ENCODE measurements around the gene TMTC4. TPM values are rescaled to one million over a fixed set of nuclear protein-coding genes. Genes with fewer than 3 reads are reported as not detected.
A peak's percentile ranks its signal among the peaks of the same experiment; 100 is the strongest.
"Not testable (repeated sequence)": the region's sequence is repeated elsewhere in the genome, so short reads cannot be mapped to it uniquely, and the experiment has no call there.

The TMTC4 gene
- total RNA-seq, 1 donor from 2014 or later: 14.4 TPM

- DNase-seq (ENCODE audit: low spot score): no peak
These were observed 49.1 kb downstream of the TMTC4 start for GRCh38 chr13:100625447-100625846.

GRCh38 chr13:100620792-100621191 is 53.8 kb downstream of the TMTC4 start:
- no peak for DNase-seq (ENCODE audit: low spot score)

GRCh38 chr13:100619940-100620339 is 54.7 kb downstream of the TMTC4 start:
- no peak for DNase-seq (ENCODE audit: low spot score)

GRCh38 chr13:100618897-100619296 is 55.7 kb downstream of the TMTC4 start:
- not testable (repeated sequence) for DNase-seq (ENCODE audit: low spot score)

- DNase-seq (ENCODE audit: low spot score): no peak
These were observed 61.6 kb downstream of the TMTC4 start for GRCh38 chr13:100613031-100613430.

GRCh38 chr13:100611678-100612492 is 62.7 kb downstream of the TMTC4 start:
- DNase-seq (ENCODE audit: low spot score): no peak

GRCh38 chr13:100610391-100611347 is 63.9 kb downstream of the TMTC4 start:
- DNase-seq (ENCODE audit: low spot score): no peak

GRCh38 chr13:100608906-100609305 is 65.7 kb downstream of the TMTC4 start:
- no peak for DNase-seq (ENCODE audit: low spot score)

- no peak for DNase-seq (ENCODE audit: low spot score)
These were observed 66.1 kb downstream of the TMTC4 start for GRCh38 chr13:100608489-100608888.

- DNase-seq (ENCODE audit: low spot score): peak; percentile 44
These were observed 69.5 kb downstream of the TMTC4 start for GRCh38 chr13:100604918-100605710.

GRCh38 chr13:100602493-100603111 is 72.0 kb downstream of the TMTC4 start:
- no peak for DNase-seq (ENCODE audit: low spot score)

- DNase-seq (ENCODE audit: low spot score): no peak
These were observed 72.9 kb downstream of the TMTC4 start for GRCh38 chr13:100601716-100602115.

- no peak for DNase-seq (ENCODE audit: low spot score)
These were observed 73.7 kb downstream of the TMTC4 start for GRCh38 chr13:100600915-100601314.

GRCh38 chr13:100600461-100600860 is 74.1 kb downstream of the TMTC4 start:
- no peak for DNase-seq (ENCODE audit: low spot score)

- DNase-seq (ENCODE audit: low spot score): no peak
These were observed 77.3 kb downstream of the TMTC4 start for GRCh38 chr13:100597253-100597652.

GRCh38 chr13:100596516-100596915 is 78.1 kb downstream of the TMTC4 start:
- no peak for DNase-seq (ENCODE audit: low spot score)

GRCh38 chr13:100594731-100595130 is 79.9 kb downstream of the TMTC4 start:
- no peak for DNase-seq (ENCODE audit: low spot score)

- no peak for DNase-seq (ENCODE audit: low spot score)
These were observed 80.3 kb downstream of the TMTC4 start for GRCh38 chr13:100594255-100594654.

- DNase-seq (ENCODE audit: low spot score): no peak
These were observed 85.3 kb downstream of the TMTC4 start for GRCh38 chr13:100589178-100589725.

- DNase-seq (ENCODE audit: low spot score): peak; percentile 51
These were observed 86.0 kb downstream of the TMTC4 start, which contains the start of gene GGACT for GRCh38 chr13:100588331-100589177. GGACT (minus strand) TSS chr13:100588789; CDS start chr13:100532591, 56,198 bp downstream.
